DOHH2 (cell line): ENCODE results near the gene POMGNT1.

ENCODE experiments used
- EZH2phosphoT487 ChIP-seq: fragments of 200-600 bp; sonication (generic); IDR thresholded peaks from 2 replicates; pipeline ENCODE4 v1.6.1; 2017; ENCODE audit warnings: borderline replicate concordance, mild to moderate bottlenecking, antibody characterized with exemption, low read length, moderate library complexity, mixed read lengths
- TF ChIP-seq, protein P1 (sequence below): fragments of 200-600 bp; sonication (generic); IDR thresholded peaks from one replicate; pipeline ENCODE4 v1.5.1; 2014; ENCODE audit warnings: antibody characterized with exemption, mild to moderate bottlenecking, low read depth, low read length; ENCODE audit not compliant: poor library complexity, severe bottlenecking

- TF ChIP-seq, protein P1, sequence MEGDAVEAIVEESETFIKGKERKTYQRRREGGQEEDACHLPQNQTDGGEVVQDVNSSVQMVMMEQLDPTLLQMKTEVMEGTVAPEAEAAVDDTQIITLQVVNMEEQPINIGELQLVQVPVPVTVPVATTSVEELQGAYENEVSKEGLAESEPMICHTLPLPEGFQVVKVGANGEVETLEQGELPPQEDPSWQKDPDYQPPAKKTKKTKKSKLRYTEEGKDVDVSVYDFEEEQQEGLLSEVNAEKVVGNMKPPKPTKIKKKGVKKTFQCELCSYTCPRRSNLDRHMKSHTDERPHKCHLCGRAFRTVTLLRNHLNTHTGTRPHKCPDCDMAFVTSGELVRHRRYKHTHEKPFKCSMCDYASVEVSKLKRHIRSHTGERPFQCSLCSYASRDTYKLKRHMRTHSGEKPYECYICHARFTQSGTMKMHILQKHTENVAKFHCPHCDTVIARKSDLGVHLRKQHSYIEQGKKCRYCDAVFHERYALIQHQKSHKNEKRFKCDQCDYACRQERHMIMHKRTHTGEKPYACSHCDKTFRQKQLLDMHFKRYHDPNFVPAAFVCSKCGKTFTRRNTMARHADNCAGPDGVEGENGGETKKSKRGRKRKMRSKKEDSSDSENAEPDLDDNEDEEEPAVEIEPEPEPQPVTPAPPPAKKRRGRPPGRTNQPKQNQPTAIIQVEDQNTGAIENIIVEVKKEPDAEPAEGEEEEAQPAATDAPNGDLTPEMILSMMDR = no peak
- TF ChIP-seq EZH2phosphoT487 = no peak
Observed at GRCh38 chr1:46172321-46172720, 25.9 kb downstream of the POMGNT1 start.
